Measurements from ENCODE around the gene SH3PXD2A. TPM values are rescaled to one million over a fixed set of nuclear protein-coding genes. Genes with fewer than 3 reads are reported as not detected.

The SH3PXD2A gene
- total RNA-seq, 2 experiments from 2014 or later: 6.9 to 7.0 TPM

DNA sequence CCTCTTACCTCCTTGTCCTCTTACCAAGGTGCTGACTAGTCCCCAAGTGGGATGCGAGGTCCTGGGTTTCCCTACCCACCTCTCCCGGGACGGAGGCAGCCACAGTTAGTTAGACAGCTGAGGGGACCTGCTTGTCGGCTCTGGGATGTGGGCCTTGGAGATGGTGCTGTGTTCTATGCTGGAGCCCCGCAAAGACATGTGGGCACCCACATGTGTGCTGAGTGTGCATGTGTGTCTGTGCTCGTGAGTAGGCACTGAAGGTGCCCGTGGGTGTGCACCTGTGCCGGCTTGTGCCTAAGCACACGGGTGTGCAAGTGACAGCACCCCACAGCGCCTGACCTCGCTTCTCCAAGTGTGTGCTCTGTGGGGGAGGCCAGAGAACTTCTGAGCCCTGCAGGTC is 299.7 kb downstream of the SH3PXD2A start:
- POLR2A ChIA-PET: no interaction called here
- no peak overlapping the region for H3K27ac ChIP-seq (ENCODE audit: low read depth in 1 of 2, low read length in 2 of 2)
- TF ChIP-seq, protein P1, sequence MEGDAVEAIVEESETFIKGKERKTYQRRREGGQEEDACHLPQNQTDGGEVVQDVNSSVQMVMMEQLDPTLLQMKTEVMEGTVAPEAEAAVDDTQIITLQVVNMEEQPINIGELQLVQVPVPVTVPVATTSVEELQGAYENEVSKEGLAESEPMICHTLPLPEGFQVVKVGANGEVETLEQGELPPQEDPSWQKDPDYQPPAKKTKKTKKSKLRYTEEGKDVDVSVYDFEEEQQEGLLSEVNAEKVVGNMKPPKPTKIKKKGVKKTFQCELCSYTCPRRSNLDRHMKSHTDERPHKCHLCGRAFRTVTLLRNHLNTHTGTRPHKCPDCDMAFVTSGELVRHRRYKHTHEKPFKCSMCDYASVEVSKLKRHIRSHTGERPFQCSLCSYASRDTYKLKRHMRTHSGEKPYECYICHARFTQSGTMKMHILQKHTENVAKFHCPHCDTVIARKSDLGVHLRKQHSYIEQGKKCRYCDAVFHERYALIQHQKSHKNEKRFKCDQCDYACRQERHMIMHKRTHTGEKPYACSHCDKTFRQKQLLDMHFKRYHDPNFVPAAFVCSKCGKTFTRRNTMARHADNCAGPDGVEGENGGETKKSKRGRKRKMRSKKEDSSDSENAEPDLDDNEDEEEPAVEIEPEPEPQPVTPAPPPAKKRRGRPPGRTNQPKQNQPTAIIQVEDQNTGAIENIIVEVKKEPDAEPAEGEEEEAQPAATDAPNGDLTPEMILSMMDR (IDR thresholded peaks at IDR 0.05): no peak
- H3K4me3 Mint-ChIP-seq: peak overlapping the region; percentile 68
- peaks cover 25% of the 10 kb centered on the region for H3K27me3 Mint-ChIP-seq
- peak overlapping the region; percentile 12 for H3K4me3 ChIP-seq (ENCODE audit: low read length)
- peaks cover 5 to 10% of the 10 kb centered on the region in 2 experiments for H3K27me3 ChIP-seq (ENCODE audit: control insufficient read depth in 1 of 2, insufficient read depth in 2 of 2, low read length in 2 of 2)
- H3K9me3 ChIP-seq (ENCODE audit: control insufficient read depth in 1 of 2, insufficient read depth in 1 of 2, low read length in 2 of 2): peaks cover 0 to 3% of the 10 kb centered on the region in 2 experiments
- peaks cover 28% of the 10 kb centered on the region for H3K4me1 ChIP-seq (ENCODE audit: insufficient read depth, low read length)
- H3K9me3 Mint-ChIP-seq: no peaks in the 10 kb centered on the region
- no peak overlapping the region for H3K27ac Mint-ChIP-seq
- intact Hi-C loops (cut with DNase I, micrococcal nuclease): no loop called here
- DNase-seq (no peak), ATAC-seq (ENCODE audit: poor library complexity) (no peak)
- peaks cover 14% of the 10 kb centered on the region for H3K4me1 Mint-ChIP-seq (ENCODE audit: low read depth)
- no peaks in the 10 kb centered on the region for H3K36me3 Mint-ChIP-seq (ENCODE audit: low read depth)
- CTCF ChIA-PET: no interaction called here
- H3K36me3 ChIP-seq (ENCODE audit: insufficient read depth, low read length): no peaks in the 10 kb centered on the region

DNA sequence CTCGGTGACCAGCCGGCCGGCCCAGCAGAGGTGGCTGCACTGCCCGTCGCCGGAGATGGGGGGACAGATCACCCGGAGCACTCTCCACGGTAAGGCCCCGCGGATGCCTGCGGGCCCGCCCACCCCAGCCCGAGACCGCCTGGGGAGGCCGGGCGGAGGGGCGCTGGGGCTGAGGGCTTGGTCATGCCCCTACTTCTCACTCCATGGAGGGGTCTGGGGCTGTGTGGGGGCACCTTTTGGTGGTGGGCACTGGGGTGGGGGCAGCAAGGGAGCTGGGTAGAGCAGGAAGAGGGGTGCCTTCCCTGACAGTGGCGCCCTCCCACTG is 300.1 kb downstream of the SH3PXD2A start:
- Histone ChIP-seq H3K4me1 (ENCODE audit: insufficient read depth, low read length) (peaks cover 28% of the 10 kb centered on the region), H3K36me3 (ENCODE audit: insufficient read depth, low read length) (no peaks in the 10 kb centered on the region), H3K9me3 (ENCODE audit: control insufficient read depth in 1 of 2, insufficient read depth in 1 of 2, low read length in 2 of 2) (peaks cover 0 to under 1% of the 10 kb centered on the region in 2 experiments), H3K4me3 (ENCODE audit: low read length) (peak overlapping the region; percentile 12), H3K27me3 (ENCODE audit: control insufficient read depth in 1 of 2, insufficient read depth in 2 of 2, low read length in 2 of 2) (peaks cover 5 to 10% of the 10 kb centered on the region in 2 experiments), H3K27ac (ENCODE audit: low read depth in 1 of 2, low read length in 2 of 2) (no peak overlapping the region)
- intact Hi-C loops (cut with DNase I, micrococcal nuclease): no loop called here
- CTCF ChIA-PET: no interaction called here
- H3K27ac Mint-ChIP-seq: no peak overlapping the region
- TF ChIP-seq, protein P1 (IDR thresholded peaks at IDR 0.05): no peak
- no peaks in the 10 kb centered on the region for H3K36me3 Mint-ChIP-seq (ENCODE audit: low read depth)
- H3K27me3 Mint-ChIP-seq: peaks cover 25% of the 10 kb centered on the region
- no peaks in the 10 kb centered on the region for H3K9me3 Mint-ChIP-seq
- H3K4me3 Mint-ChIP-seq: peak overlapping the region; percentile 68
- peaks cover 14% of the 10 kb centered on the region for H3K4me1 Mint-ChIP-seq (ENCODE audit: low read depth)
- ATAC-seq (ENCODE audit: poor library complexity): no peak
- no peak for DNase-seq
- POLR2A ChIA-PET: no interaction called here

DNA sequence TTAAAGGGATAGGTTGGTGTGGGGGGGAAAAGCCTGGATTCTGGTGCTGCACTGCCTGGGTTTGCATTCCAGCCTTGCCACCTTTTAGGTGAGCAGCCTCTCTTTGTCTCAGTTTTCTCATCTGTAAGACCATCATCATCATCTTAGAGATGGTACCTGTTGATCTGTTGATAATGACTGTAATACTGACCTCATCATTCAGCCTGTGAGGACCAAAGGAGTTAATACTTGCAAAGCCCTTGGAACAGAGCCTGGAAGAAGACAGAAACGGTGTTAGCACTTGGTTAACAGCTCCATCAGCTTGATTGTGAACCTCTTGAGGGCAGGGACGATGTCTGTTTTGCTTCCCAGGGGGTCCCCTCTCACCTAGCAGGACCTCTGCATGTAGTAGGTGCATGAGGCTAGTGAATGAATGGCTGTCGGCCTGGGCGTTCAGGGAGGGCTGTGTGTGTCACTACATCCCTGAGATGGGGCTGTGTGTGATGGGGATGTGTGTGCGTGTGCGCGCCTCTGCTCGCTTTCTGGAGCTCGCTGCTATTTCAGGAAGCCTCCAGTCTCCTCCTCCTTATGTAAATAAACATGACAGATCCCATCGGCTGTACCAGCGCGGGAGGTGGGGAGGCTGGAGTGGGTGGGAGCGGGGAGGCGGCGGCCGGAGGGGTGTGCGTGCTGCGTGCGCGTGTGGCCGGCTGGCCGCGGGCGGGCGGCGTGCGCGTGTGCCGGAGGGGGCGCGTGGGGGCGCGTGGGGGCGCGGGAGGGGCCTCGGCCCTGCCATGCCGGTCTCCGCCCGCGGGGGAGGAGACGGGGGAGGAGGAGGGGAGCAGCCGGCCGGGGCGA is 300.7 kb downstream of the SH3PXD2A start:
- no peaks in the 10 kb centered on the region for H3K36me3 Mint-ChIP-seq (ENCODE audit: low read depth)
- Histone ChIP-seq H3K4me1 (ENCODE audit: insufficient read depth, low read length) (peaks cover 28% of the 10 kb centered on the region), H3K27ac (ENCODE audit: low read depth in 1 of 2, low read length in 2 of 2) (no peak overlapping the region), H3K9me3 (ENCODE audit: control insufficient read depth in 1 of 2, insufficient read depth in 1 of 2, low read length in 2 of 2) (no peaks in the 10 kb centered on the region), H3K36me3 (ENCODE audit: insufficient read depth, low read length) (no peaks in the 10 kb centered on the region), H3K27me3 (ENCODE audit: control insufficient read depth in 1 of 2, insufficient read depth in 2 of 2, low read length in 2 of 2) (peaks cover 5 to 10% of the 10 kb centered on the region in 2 experiments), H3K4me3 (ENCODE audit: low read length) (peak overlapping the region; percentile 20)
- no peaks in the 10 kb centered on the region for H3K9me3 Mint-ChIP-seq
- ATAC-seq (ENCODE audit: poor library complexity): peak; percentile 65
- peaks cover 24% of the 10 kb centered on the region for H3K27me3 Mint-ChIP-seq
- peaks cover 14% of the 10 kb centered on the region for H3K4me1 Mint-ChIP-seq (ENCODE audit: low read depth)
- no peak overlapping the region for H3K27ac Mint-ChIP-seq
- peak overlapping the region; percentile 73 for H3K4me3 Mint-ChIP-seq
- ChIA-PET CTCF (no interaction called here), POLR2A (no interaction called here)
- intact Hi-C loops (cut with DNase I, micrococcal nuclease): no loop called here
- TF ChIP-seq, protein P1 (IDR thresholded peaks at IDR 0.05): no peak
- peak in 5 of 14 experiments; percentile 7 to 62 (median 23) for DNase-seq
